SIG-M5 treated with dmso at 0.1 percent for 504 hours (cell line): ENCODE measurements around the gene PRAMEF27.
"Not testable (repeated sequence)": the region's sequence is repeated elsewhere in the genome, so short reads cannot be mapped to it uniquely, and the experiment has no call there.

Source experiments
- DNase-seq: peaks from one replicate; lab custom pipeline; 2025; ENCODE audit not compliant: unreplicated experiment; lab: John Stamatoyannopoulos, UW

PRAMEF27 gene

DNA sequence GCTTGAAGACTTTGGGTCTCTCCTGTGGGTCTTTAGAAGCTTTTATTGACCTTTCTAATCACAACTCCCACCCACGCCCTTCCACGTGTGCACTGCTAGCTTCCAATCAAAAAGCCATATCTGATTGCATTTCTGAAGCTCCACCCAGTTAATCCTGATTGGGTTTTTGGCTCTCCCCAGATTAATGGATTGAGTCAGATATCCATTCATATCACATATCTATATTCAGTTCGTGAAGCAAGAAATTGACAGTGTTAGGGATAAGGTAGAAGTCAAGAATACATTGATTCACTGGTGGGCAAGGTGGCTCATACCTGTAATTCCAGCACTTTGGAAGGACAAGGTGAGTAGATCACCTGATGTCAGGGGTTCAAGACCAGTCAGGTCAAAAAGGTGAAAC, at the start of gene PRAMEF27:
Gene PRAMEF27 (minus strand): TSS at position 101 of the 400 bp plus-strand sequence. CDS start 2,916 bp downstream, outside the sequence.
- not testable (repeated sequence) for DNase-seq

DNA sequence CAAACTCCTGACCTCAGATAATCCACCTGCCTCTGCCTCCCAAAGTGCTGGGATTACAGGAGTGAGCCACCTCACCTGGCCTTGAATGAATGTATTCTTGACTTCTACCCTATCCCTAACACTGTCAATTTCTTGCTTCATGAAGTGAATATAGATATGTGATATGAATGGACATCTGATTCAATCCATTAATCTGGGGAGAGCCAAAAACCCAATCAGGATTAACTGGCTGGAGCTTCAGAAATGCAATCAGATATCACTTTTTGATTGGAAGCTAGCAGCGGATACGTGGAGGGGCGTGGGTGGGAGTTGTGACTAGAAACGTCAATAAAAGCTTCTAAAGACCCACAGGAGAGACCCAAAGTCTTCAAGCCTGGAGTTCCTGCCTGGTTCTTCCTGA, 14.1 kb upstream of the PRAMEF27 start, which contains the start of gene PRAMEF25:
Gene PRAMEF25 (plus strand): TSS at position 301 of the 400 bp plus-strand sequence. CDS start 2,920 bp downstream, outside the sequence.
- not testable (repeated sequence) for DNase-seq

- DNase-seq, result not testable (repeated sequence)
These were observed 36.5 kb downstream of the PRAMEF27 start for GRCh38 chr1:13019846-13020245.

- DNase-seq, result not testable (repeated sequence)
These were observed 44.4 kb downstream of the PRAMEF27 start for GRCh38 chr1:13011932-13012331.

- DNase-seq, result not testable (repeated sequence)
These were observed 47.0 kb downstream of the PRAMEF27 start for GRCh38 chr1:13009348-13009747.

DNA sequence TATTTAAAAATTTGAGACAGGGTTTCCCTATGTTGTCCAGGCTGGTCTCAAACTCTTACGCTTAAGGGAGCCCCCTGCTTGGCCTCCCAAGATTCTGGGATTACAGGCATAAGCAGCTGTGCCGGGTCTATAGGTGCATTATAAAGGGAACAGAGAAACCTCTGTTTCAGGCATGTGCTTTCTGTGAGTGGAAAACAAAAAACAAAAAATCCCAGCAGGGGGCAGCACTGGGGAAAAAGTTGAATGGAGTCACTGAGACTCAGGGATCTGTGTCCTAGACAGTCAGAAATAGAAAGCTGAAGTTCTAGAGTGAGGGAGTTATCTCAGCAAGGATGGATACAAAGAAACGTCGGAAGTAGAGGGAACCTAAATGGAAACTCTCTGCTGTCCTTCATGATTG, 50.6 kb downstream of the PRAMEF27 start:
- not testable (repeated sequence) for DNase-seq
